Measurements from ENCODE around the gene SLC25A42.
"Not testable (repeated sequence)": the region's sequence is repeated elsewhere in the genome, so short reads cannot be mapped to it uniquely, and the experiment has no call there.

Gene SLC25A42

DNA sequence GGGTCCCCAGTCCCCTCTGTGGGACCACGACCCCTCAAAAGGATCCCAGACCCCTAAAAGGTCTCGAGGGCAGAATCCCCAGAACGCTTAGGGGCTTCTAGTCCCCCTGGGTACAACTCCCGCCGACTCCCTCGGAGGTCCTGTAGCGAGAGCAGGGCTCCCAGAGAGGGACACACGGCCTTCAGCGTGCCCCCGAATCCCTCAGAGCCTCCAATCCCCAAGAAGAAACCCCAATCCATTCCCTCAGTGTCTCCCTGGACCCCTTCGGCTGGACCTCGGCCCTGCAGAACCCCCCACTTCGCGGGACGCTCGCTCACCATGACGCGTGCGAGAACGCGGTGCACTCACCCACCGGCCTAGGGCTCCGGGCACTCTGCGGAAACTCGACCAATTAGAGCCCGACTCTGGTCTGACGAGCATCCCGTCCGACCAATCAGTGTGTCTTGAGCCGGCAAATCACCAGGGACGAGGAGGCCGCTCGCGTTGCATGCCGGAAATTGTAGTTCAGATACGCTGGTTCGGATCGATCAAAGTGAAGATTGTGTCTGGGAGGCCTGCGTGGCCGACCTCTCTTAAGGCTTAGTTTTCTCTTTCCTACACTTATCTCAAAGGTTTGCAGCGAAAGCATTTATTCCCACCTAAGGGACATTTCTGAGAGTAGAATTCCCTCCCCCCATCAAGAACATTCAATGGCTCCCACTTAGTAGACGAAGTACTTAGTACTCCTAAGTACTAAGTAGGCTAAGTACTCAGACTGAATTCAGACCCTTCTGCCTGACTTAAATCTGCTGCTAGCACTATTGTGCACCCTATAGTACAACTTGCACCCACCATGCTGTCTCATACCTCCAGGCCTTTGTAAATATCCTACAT is 74.6 kb downstream of the SLC25A42 start, which contains the start of gene TMEM161A:
Gene TMEM161A, minus strand, starts transcription at position 370 of the 873 bp plus-strand sequence. Its CDS starts 50 bp downstream, at position 320.
- peak; percentile 92 for DNase-seq

DNA sequence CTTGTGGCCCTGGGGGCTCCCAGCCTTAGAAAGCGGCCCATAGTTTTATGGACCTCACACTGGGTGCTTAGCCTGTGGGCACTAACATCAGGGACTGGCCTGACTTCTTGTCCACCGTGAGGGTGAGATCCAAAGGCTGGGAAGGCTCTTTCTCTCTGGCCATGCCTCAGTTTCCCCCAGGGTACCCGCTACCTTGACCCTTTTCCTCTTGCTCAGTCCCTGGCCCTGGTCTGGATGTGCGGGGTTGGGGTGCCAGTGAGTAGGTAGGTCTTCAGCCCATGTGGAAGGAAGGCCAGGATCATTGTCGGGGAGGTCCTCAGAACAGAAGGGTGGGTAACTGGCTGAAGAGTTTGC is 76.1 kb downstream of the SLC25A42 start:
- DNase-seq, result no peak

DNA sequence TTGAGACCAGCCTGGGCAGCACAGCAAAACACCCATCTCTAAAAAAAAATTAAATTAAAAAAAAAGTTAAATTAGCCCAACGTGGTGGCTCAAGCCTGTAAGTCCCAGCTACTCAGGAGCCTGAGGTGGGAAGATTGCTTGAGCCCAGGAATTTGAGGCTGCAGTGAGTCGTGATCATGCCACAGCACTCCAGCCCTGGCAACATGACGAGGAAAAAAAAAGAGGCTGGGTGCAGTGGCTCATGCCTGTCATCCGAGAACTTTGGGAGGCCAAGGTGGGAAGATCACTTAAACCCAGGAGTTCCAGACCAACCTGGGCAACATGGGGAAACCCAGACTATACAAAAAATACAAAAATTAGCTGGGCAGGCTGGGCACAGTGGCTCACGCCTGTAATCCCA is 76.7 kb downstream of the SLC25A42 start:
- no peak for DNase-seq

DNA sequence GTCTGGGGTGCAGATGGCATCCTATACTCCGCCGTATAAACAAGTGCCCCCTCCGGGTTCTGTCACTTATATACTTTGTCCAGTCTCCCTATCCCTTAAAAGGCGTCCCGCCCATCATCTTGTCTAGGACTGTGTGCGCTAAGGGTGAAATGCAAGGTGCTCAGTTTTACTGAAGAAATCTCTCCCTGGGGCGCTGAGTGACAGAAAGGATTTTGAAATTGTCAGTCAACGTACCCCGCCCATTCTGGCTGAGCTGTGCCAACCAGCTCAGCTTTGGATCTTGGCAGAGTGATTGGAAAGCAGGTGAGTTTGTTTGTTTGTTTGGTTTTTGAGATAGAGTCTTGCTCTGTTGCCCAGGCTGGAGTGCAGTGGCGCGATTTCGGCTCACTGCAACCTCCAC is 78.6 kb downstream of the SLC25A42 start:
- DNase-seq, result no peak

DNA sequence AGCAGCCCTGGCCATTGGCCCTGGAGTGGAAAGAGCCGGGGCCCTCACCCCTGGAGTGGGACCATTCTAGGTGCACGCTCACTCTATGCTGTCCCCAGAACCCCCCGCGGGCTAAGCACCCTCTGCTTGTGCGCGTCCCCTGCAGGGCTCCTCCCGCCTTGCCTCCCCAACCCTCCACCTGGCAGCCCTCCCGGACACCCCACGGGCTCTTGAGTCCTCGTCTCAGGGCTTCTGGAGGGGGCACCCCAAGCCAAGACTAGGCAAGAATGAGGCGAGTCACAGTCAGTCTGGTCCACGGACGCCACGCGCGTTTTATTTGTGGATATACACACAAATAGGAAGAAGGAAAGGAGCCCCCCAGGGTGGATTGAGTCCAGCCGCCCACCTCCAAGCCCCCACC is 81.5 kb downstream of the SLC25A42 start:
- no peak for DNase-seq

DNA sequence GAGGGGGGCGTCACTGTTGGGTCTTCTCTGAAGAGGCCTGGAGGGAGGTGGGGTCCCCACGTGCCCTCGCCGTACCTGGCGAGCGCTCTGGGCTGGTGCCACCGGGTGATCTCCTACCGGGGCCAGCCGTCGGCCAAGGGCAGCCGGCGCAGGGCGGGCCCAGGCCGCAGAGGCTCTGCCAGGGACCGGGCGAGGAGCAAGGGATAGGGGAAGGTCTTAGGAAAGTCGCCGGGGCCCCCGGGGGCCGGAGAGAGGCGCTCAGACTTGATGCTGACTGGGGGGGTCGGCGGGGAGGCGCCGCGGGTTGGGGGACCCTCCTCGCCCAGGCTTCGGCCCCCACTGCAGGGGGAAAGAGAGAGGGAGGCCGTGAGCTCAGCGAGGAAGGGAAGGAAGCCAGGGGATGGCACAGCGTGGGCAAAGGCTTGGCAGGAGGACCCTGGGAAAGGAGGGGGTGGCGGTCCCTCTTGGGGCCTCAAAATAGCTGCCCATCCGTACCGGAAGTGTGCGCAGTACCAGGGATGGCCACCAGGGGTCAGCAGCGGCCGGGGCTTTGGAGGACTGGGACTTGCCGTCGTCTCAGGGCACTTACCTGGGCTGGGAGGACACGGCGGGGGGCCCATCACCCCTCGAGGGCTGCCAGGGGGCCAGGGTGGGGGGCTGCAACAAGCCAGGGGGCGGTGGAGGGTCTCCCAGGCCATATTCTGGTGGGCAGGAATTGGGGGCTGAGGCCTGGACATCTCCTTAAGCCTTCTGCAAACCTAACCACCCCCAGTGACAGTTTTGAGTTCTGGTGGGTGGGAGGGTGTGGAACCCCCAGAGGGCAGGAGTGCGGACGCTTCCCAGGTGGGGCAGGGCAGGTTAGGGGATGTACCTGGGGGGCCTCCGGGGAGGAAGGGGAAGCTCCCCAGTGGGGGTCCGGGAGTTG is 82.2 kb downstream of the SLC25A42 start:
- DNase-seq, result peak; percentile 39

DNA sequence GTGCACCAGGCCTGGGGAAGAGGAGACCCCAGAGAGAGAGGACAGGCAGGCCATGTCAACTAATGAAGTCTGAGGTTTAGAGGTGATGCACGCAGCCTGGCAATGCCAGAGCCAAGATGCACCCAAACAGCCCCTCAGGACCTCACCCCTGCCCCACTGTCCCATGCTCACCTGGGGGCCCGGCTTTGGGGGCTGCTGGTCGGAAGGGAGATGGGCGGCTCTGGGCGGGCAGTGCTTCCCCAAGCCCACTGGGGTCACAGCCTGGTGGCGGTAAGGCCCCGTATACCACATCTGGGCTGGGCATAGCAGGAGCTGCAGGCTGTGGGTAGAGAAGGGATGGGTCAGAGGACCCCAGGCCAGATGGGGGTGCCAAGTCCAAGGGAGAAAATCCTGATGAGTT is 83.1 kb downstream of the SLC25A42 start:
- DNase-seq, result no peak

DNA sequence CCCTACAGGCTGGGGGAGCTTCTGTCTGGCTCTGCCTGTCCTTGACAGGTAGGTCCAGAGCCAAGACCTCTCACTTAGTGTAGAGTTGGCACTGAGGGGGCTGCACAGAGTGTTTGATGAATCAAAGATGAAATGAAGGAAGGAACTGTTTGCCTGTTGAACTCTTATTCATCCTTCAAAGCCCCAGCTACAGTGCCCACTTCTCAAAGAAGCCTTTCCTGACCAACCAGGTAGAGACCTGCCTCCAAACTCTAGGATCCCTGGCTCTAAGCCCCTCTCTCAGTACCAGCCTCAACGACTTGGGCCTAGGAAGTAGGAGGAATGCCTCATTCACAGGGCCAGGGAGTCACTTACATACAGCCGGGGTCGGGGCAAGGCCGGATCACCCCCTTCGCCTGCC is 83.5 kb downstream of the SLC25A42 start:
- DNase-seq, result no peak

DNA sequence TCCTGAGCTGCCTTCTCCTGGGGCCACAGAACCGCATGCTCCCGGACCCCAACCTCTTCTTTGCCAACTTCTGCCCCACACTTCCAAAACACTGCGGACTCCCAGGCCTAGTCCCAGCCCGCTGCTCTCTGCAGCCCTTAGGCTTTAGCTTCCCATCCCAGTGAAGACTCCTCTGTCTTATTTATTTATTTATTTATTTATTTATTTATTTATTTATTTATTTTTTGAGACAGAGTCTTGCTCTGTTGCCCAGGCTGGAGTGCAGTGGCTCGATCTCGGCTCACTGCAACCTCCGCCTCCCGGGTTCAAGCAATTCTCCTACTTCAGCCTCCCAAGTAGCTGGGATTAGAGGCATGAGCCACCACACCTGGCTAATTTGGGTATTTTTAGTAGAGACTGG is 84.7 kb downstream of the SLC25A42 start:
- DNase-seq, result not testable (repeated sequence)

DNA sequence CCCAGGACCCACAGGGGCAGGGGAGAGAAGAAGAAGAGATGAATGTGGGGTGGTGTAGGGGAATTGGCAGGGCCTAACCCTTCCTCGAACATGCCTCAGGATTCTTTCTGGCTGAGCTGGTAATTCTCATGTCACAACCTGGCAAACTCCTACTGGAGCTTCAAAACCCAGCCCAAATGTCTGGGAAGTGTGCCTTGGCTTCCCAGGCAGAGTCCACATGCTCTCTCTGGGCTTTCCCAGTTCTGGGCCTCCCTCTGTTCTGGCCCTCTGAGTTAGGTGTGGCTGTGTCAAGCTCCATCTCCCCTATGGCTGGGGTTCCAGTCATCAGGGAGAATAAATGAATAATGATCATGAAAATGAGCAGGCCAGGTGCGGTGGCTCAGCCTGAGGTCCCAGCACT is 85.6 kb downstream of the SLC25A42 start:
- no peak for DNase-seq

DNA sequence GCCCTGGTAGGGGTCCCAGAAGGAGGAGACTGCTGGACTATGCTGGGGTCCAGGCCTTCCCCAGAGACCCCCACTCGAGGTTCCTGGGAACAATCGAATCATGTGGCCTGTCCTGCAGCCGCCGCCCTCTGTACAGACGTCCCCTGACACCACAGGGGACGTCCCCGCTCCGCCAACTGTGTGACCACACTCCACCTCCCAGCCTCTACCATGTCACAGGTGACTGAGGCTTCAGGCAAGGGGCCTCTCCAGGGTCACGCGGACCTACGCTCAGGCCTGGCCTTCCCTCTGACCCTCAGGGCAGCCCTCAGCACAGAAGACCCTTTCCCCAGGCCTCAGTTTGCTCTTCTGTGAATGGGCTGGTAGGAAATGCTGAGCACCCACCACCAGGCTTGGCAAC is 87.6 kb downstream of the SLC25A42 start:
- DNase-seq, result no peak

DNA sequence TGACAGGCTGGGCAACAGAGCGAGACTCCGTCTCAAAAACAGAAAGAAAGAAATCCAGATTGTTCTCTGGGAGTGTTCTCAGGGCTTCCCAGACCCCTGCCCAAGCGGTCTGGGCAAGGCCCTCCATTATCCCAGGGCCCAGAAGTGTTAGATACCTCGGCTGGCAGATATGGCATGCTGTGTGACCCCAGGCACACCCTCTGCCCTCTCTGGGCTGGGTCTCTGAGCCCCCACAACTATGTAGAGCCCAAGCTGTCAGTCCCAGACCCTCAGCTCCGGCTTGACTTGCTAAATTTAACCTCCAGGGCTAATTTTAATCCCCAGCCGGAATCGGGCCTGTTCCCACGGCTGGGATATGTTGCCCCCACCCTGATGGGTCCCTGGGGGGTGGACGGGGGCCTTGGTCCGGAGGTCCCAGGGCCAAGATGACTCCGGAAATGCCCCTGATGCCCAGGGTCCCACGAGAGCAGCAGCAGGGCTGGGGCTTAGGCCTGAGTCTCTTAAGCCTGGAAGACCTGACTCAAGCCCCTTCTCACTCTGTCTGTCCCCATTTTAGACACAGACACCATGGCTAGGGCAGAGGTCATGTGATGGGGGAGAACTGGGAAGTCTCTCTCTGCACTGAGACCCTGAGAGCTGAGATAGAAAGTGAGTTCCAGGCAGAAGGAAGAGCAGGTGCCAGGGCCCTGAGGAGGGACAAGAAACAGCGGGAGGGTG is 89.0 kb downstream of the SLC25A42 start:
- DNase-seq, result no peak

DNA sequence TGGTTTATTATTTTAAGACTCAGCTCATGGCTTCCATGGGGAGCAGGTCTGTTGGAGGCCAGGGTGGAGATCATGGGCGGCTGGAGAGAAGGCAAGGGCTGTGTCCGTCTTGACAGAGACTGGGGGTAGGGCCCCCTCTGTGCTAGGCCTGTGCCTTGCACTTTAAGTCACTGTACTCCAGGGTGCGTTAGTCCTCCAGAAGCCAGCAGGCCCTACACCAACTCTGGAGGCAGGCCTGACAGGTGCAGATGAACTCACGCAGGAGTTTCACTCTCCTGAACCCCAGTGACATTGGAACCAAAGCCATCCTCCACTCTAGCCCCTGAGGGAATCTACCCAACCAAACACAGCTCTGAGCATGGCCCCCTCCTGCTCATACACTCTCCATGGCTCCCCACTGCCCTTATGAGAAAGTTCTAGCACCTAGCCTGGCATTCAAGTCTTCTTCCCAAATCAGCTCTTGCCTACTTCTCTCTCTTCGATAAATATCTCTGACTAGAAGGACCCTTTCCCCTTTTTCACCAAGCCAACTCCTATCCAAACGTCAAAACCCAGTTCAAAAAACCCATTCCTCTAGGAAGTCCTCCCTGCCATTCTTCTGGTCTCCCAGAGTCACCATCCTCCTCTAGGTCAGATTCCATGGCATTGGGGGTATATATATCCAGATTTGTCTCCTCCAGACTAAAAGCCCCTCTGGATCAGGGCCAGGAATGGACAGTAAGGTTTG is 91.1 kb downstream of the SLC25A42 start:
- no peak for DNase-seq

DNA sequence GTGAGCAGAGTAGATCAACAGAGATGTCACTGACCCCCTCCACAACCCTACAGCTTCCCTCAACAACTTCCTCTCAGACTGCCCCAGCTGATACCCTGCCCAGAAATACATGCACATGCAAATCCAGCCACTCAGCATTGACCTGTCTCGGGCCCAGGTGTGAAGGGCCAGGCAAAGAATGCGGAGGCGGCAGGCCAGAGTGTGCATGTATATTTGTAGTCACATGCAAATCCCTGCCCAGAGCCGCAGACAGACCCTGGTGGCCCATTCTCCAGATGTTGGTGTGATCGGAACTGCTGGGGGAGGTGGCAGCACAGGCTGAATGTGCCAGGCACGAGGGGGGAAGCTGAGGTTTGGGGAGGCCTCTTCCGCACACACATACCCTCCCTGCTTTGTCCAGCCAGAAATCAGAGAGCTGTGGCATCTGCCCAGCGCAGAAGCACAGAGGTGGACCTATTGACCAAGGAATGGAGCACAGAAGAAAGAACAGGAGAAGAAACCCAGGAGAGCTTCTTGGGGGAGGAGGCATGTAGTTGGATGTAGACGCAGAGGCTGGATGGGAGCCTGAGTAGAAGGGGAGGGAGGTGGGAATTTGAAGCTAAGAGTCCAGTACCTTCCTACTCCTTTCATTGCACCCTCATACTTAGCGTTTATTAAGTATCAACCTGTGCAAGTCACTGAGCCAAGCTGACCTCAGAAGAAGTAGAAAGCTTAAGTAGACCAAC is 91.9 kb downstream of the SLC25A42 start:
- no peak for DNase-seq

DNA sequence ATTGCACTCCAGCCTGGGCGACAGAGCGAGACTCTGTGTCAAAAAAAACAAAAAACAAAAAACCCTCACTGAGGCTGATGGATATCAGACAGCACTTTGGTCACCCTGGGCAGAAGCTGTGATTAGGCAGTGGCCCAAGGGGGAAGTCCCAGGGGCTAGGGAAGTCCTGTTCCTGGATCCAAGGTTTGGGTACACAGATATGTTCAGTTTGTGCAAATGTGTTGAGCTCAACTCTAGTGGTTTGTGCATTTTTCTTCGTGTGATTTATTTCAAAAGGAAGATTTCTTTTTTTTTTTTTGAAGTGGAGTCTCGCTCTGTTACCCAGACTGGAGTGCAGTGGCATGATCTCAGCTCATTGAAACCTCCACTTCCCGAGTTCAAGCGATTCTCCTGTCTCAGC is 94.0 kb downstream of the SLC25A42 start:
- DNase-seq, result no peak

DNA sequence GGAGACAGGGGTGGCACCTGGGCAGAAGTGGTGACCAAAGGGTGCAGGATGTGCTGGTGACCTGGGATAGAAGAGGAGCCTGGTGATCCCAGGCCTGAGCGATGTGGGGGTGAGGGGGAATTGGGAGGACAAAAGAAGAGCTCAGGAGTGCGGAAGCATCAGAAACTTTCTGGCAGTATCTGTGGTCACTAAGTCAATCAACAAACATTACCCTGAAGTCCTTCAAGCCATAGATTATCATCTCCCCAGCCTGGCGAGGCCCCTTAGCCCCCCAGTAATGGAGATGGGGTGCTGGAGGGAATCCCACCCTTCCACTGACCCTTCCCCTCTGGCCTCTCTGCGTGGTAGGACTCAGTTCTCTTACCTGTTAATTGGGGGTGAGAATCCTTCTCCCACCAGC is 95.7 kb downstream of the SLC25A42 start:
- DNase-seq, result no peak

DNA sequence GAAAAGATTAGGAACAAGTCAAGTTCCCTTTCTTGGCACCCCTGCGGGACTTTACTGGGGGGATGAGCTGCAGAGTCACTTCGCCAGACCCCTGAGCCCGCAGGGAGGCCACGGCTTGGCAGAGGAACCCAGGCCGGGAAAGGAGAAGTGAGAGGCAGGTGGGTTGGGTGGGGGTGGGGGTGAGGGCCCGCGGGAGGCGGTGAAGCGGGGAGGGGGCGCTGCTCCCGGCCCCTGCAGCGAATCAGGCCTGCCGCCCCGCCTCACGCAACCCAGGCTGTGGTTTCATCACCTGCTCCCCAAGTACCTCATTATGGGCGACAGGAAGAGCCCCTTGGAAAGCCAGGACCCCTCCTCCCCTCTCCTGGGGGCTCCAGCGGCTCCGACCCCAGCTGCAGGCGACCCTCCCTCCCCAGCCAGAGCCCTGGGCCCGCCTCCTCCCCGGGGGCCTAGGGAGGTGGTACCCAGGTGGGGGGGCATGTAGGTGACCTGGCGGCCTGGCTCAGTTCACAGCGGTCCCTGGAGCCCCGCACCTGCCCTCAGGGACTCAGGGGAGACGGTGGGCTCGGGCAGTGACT is 96.8 kb downstream of the SLC25A42 start:
- DNase-seq, result no peak

DNA sequence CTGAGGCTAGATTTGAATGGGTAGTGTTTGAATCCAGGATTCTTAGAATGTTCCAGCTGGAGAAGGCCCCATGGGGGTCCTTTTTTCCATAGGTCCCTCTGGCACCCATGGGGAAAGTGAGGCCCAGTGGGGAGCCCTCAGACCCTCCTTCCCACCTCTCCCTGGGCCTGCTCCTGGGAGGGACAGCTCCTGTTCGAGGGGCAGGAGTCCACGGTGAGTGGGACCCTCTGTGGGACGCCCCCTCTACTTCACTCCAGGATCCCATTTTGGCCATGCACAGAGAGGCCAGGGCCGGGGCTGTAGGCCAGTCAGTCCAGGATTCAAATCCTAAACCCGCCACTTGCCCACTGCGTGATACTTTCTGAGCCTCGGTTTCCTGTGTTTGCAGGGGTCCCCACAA is 98.7 kb downstream of the SLC25A42 start:
- DNase-seq, result no peak

Data from NCI-H2107 (cell line).